Measurements from ENCODE around the gene VSTM2B. TPM values are rescaled to one million over a fixed set of nuclear protein-coding genes. Genes with fewer than 3 reads are reported as not detected.

Gene VSTM2B
- total RNA-seq, 1 donor from 2014 or later, result not detected

- H3K27me3 Mint-ChIP-seq (ENCODE audit: low read depth), result peaks cover 42% of the 10 kb centered on the region
- no peak overlapping the region for H3K27ac Mint-ChIP-seq (ENCODE audit: unreplicated experiment)
- H3K9me3 Mint-ChIP-seq (ENCODE audit: low read depth), result no peaks in the 10 kb centered on the region
- TF ChIP-seq CTCF (IDR thresholded peaks at IDR 0.05), result no peak
- no peaks in the 10 kb centered on the region for H3K4me1 Mint-ChIP-seq (ENCODE audit: low read depth)
- DNase-seq (ENCODE audit: low spot score), result peak; percentile 46
- H3K4me3 Mint-ChIP-seq (ENCODE audit: unreplicated experiment), result no peak overlapping the region
- no peaks in the 10 kb centered on the region for H3K36me3 Mint-ChIP-seq (ENCODE audit: low read depth)
Measured at GRCh38 chr19:29535984-29536508, 10.3 kb downstream of the VSTM2B start.

- Mint-ChIP-seq H3K27me3 (ENCODE audit: low read depth) (peaks cover 32% of the 10 kb centered on the region), H3K27ac (ENCODE audit: unreplicated experiment) (no peak overlapping the region), H3K36me3 (ENCODE audit: low read depth) (no peaks in the 10 kb centered on the region), H3K4me1 (ENCODE audit: low read depth) (no peaks in the 10 kb centered on the region), H3K9me3 (ENCODE audit: low read depth) (no peaks in the 10 kb centered on the region), H3K4me3 (ENCODE audit: unreplicated experiment) (no peak overlapping the region)
- DNase-seq (ENCODE audit: low spot score), result peak; percentile 55
- TF ChIP-seq CTCF (IDR thresholded peaks at IDR 0.05), result no peak
Measured at GRCh38 chr19:29537181-29537580, 11.4 kb downstream of the VSTM2B start.

- Mint-ChIP-seq H3K4me3 (ENCODE audit: unreplicated experiment) (no peak overlapping the region), H3K27me3 (ENCODE audit: low read depth) (peaks cover 28% of the 10 kb centered on the region), H3K4me1 (ENCODE audit: low read depth) (no peaks in the 10 kb centered on the region), H3K9me3 (ENCODE audit: low read depth) (no peaks in the 10 kb centered on the region), H3K27ac (ENCODE audit: unreplicated experiment) (no peak overlapping the region), H3K36me3 (ENCODE audit: low read depth) (no peaks in the 10 kb centered on the region)
- TF ChIP-seq CTCF (IDR thresholded peaks at IDR 0.05), result no peak
- DNase-seq (ENCODE audit: low spot score), result peak; percentile 52
Measured at GRCh38 chr19:29537601-29538000, 11.8 kb downstream of the VSTM2B start.

GRCh38 chr19:29538146-29538545 is 12.4 kb downstream of the VSTM2B start:
- H3K4me1 Mint-ChIP-seq (ENCODE audit: low read depth), result no peaks in the 10 kb centered on the region
- no peak for DNase-seq (ENCODE audit: low spot score)
- no peak for TF ChIP-seq CTCF (IDR thresholded peaks at IDR 0.05)
- H3K27ac Mint-ChIP-seq (ENCODE audit: unreplicated experiment), result no peak overlapping the region
- no peak overlapping the region for H3K4me3 Mint-ChIP-seq (ENCODE audit: unreplicated experiment)
- H3K36me3 Mint-ChIP-seq (ENCODE audit: low read depth), result no peaks in the 10 kb centered on the region
- H3K9me3 Mint-ChIP-seq (ENCODE audit: low read depth), result no peaks in the 10 kb centered on the region
- peaks cover 24% of the 10 kb centered on the region for H3K27me3 Mint-ChIP-seq (ENCODE audit: low read depth)

- TF ChIP-seq CTCF (IDR thresholded peaks at IDR 0.05), result no peak
- no peaks in the 10 kb centered on the region for H3K9me3 Mint-ChIP-seq (ENCODE audit: low read depth)
- H3K27ac Mint-ChIP-seq (ENCODE audit: unreplicated experiment), result no peak overlapping the region
- DNase-seq (ENCODE audit: low spot score), result peak; percentile 43
- H3K27me3 Mint-ChIP-seq (ENCODE audit: low read depth), result peaks cover 20% of the 10 kb centered on the region
- no peaks in the 10 kb centered on the region for H3K36me3 Mint-ChIP-seq (ENCODE audit: low read depth)
- no peak overlapping the region for H3K4me3 Mint-ChIP-seq (ENCODE audit: unreplicated experiment)
- no peaks in the 10 kb centered on the region for H3K4me1 Mint-ChIP-seq (ENCODE audit: low read depth)
Measured at GRCh38 chr19:29538651-29539050, 12.9 kb downstream of the VSTM2B start.

All from chondrocyte (in vitro differentiated cells).